H1 (cell line): ENCODE measurements around the gene ACVR1.

Experiments
- CEBPB ChIP-seq: IDR thresholded peaks from 2 replicates; pipeline ENCODE4 v1.6.1; 2012; ENCODE audit warnings: low read depth, low read length
- CTCF ChIP-seq, 3 experiments: IDR thresholded peaks; 1 replicate in 2 of 3; 2 replicates in 1 of 3; pipeline versions ENCODE4 v1.5.1 to v1.6.1; 2011; ENCODE audit warnings: low read length in 3 of 3, mild to moderate bottlenecking in 3 of 3, inconsistent platforms in 2 of 3, low read depth in 1 of 3, moderate library complexity in 1 of 3; ENCODE audit not compliant: insufficient read depth in 1 of 3; ENCODE audit errors: control extremely low read depth in 1 of 3
- EZH2 ChIP-seq: fragments of 200-600 bp; sonication (generic); IDR thresholded peaks from 2 replicates; pipeline ENCODE4 v1.7.1; 2012; ENCODE audit warnings: low read depth, mild to moderate bottlenecking, moderate library complexity, low read length, inconsistent platforms; ENCODE audit not compliant: severe bottlenecking
- JUN ChIP-seq: IDR thresholded peaks from 2 replicates; pipeline ENCODE4 v1.6.1; 2011; ENCODE audit warnings: low read depth, mild to moderate bottlenecking, improper control_type of control experiment, low read length
- POLR2A ChIP-seq, 2 experiments: IDR thresholded peaks; 1 replicate in 1 of 2; 2 replicates in 1 of 2; pipeline ENCODE4 v1.6.1; 2011; ENCODE audit warnings: low read depth in 2 of 2, low read length in 2 of 2, mild to moderate bottlenecking in 2 of 2; ENCODE audit errors: control extremely low read depth in 1 of 2
- POLR2AphosphoS5 ChIP-seq: IDR thresholded peaks from 2 replicates; pipeline ENCODE4 v1.6.1; 2011; ENCODE audit warnings: low read depth, low read length
- POU5F1 ChIP-seq: IDR thresholded peaks from 2 replicates; pipeline ENCODE4 v1.6.1; 2011; ENCODE audit warnings: low read depth, mild to moderate bottlenecking, low read length, moderate library complexity
- RAD21 ChIP-seq, 2 experiments: IDR thresholded peaks in 1 of 2; conservative IDR thresholded peaks in 1 of 2; 2 replicates each; pipeline ENCODE4 v1.6.1; 2011; ENCODE audit warnings: low read depth in 2 of 2, low read length in 2 of 2, improper control_type of control experiment in 1 of 2, inconsistent platforms in 1 of 2, mild to moderate bottlenecking in 1 of 2, moderate library complexity in 1 of 2
- SIN3A ChIP-seq, 2 experiments: IDR thresholded peaks in 1 of 2; conservative IDR thresholded peaks in 1 of 2; 2 replicates each; pipeline ENCODE4 v1.6.1; 2011 to 2012; ENCODE audit warnings: low read length in 2 of 2, improper control_type of control experiment in 1 of 2, low read depth in 1 of 2, mild to moderate bottlenecking in 1 of 2
- SIX5 ChIP-seq: IDR thresholded peaks from 2 replicates; pipeline ENCODE4 v1.6.1; 2011; ENCODE audit warnings: mild to moderate bottlenecking, low read depth, low read length
- SP2 ChIP-seq: IDR thresholded peaks from 2 replicates; pipeline ENCODE4 v1.6.1; 2012; ENCODE audit warnings: mild to moderate bottlenecking, low read length, inconsistent platforms
- TBP ChIP-seq: IDR thresholded peaks from 2 replicates; pipeline ENCODE4 v1.6.1; 2011; ENCODE audit warnings: low read depth, low read length, improper control_type of control experiment
- ZNF274 ChIP-seq: IDR thresholded peaks from 2 replicates; pipeline ENCODE4 v1.7.0; 2012; ENCODE audit warnings: low read length, borderline replicate concordance; ENCODE audit errors: extremely low read depth

- no peak for TF ChIP-seq SIX5
- TF ChIP-seq POU5F1, result no peak
- no peak for TF ChIP-seq POLR2AphosphoS5
- TF ChIP-seq CTCF (IDR thresholded peaks at IDR 0.05; ENCODE audit: control extremely low read depth in 1 of 3, insufficient read depth in 1 of 3, low read depth in 1 of 3, low read length in 3 of 3), result no peak
- TF ChIP-seq EZH2, result no peak
- TF ChIP-seq POLR2A (IDR thresholded peaks at IDR 0.05; ENCODE audit: control extremely low read depth in 1 of 2, low read depth in 2 of 2, low read length in 2 of 2), result no peak
- no peak for TF ChIP-seq RAD21 (IDR thresholded peaks at IDR 0.05 in 1 of 2, conservative IDR thresholded peaks at IDR 0.05 in 1 of 2; ENCODE audit: low read depth in 2 of 2, low read length in 2 of 2)
- no peak for TF ChIP-seq SIN3A (conservative IDR thresholded peaks at IDR 0.05 in 1 of 2, IDR thresholded peaks at IDR 0.05 in 1 of 2; ENCODE audit: low read depth in 1 of 2, low read length in 2 of 2)
- no peak for TF ChIP-seq SP2
- TF ChIP-seq CEBPB, result no peak
- no peak for TF ChIP-seq JUN
- TF ChIP-seq ZNF274, result no peak
- TF ChIP-seq TBP, result no peak
Measured at GRCh38 chr2:157699009-157699408, 177.1 kb downstream of the ACVR1 start.
